Mesothelial cell of epicardium (in vitro differentiated cells): Measurements from ENCODE around the gene RASGRP2. TPM values are rescaled to one million over a fixed set of nuclear protein-coding genes. Genes with fewer than 3 reads are reported as not detected.

Source experiments
- DNase-seq, 2 experiments: peaks; one replicate each; pipeline ENCODE4 v3.0.0; 2021; ENCODE audit warnings: low spot score in 2 of 2; ENCODE audit not compliant: unreplicated experiment in 2 of 2
- H3K27ac Mint-ChIP-seq: 2 replicates; pipeline ENCODE4 v1.8.0; 2021; ENCODE audit warnings: mixed read lengths
- H3K27me3 Mint-ChIP-seq: 2 replicates; pipeline ENCODE4 v1.8.0; 2021; ENCODE audit warnings: low read depth, mixed read lengths
- H3K36me3 Mint-ChIP-seq: 2 replicates; pipeline ENCODE4 v1.8.0; 2021; ENCODE audit warnings: mixed read lengths
- H3K4me1 Mint-ChIP-seq: 2 replicates; pipeline ENCODE4 v1.8.0; 2021; ENCODE audit warnings: mixed read lengths
- H3K4me3 Mint-ChIP-seq: 2 replicates; pipeline ENCODE4 v1.8.0; 2021; ENCODE audit warnings: mild to moderate bottlenecking, moderate library complexity, mixed read lengths
- H3K9me3 Mint-ChIP-seq: 2 replicates; pipeline ENCODE4 v1.8.0; 2021; ENCODE audit warnings: mixed read lengths
- CTCF ChIP-seq: fragments of 200-600 bp; sonication (generic); IDR thresholded peaks from one replicate; pipeline ENCODE4 v1.5.0; 2021; ENCODE audit warnings: antibody characterized with exemption; ENCODE audit not compliant: unreplicated experiment
- total RNA-seq: library from RNA; stranded (reverse); gene quantifications from 3 replicates; pipeline ENCODE4 v1.2.1, GENCODE V29; 2021

Gene RASGRP2
- 1.4 to 2.0 TPM (median 1.8 TPM) in 3 replicates for total RNA-seq

- no peak within 1 kb of the TSS for H3K27ac Mint-ChIP-seq
- no peaks in the 10 kb centered on the region for H3K36me3 Mint-ChIP-seq
- peaks cover 21% of the 10 kb centered on the region for H3K4me1 Mint-ChIP-seq
- no peak for DNase-seq
- TF ChIP-seq CTCF, result no peak
- H3K27me3 Mint-ChIP-seq, result peaks cover 68% of the 10 kb centered on the region
- peak within 1 kb of the TSS; percentile 62 for H3K4me3 Mint-ChIP-seq
- H3K9me3 Mint-ChIP-seq, result no peaks in the 10 kb centered on the region
Measured at GRCh38 chr11:64743591-64744543, at the start of gene RASGRP2. Gene RASGRP2 (minus strand): TSS chr11:64744142. CDS start chr11:64742866, 1,276 bp downstream.

GRCh38 chr11:64792482-64792881 lies 48.5 kb upstream of the RASGRP2 start:
- Mint-ChIP-seq H3K4me1 (no peaks in the 10 kb centered on the region), H3K36me3 (peaks cover 9% of the 10 kb centered on the region), H3K9me3 (no peaks in the 10 kb centered on the region), H3K4me3 (no peak overlapping the region), H3K27ac (no peak overlapping the region), H3K27me3 (no peaks in the 10 kb centered on the region)
- DNase-seq, result no peak
- TF ChIP-seq CTCF, result no peak

- H3K4me3 Mint-ChIP-seq, result no peak overlapping the region
- TF ChIP-seq CTCF, result no peak
- H3K4me1 Mint-ChIP-seq, result no peaks in the 10 kb centered on the region
- no peak overlapping the region for H3K27ac Mint-ChIP-seq
- H3K27me3 Mint-ChIP-seq, result no peaks in the 10 kb centered on the region
- H3K9me3 Mint-ChIP-seq, result no peaks in the 10 kb centered on the region
- no peak for DNase-seq
- peaks cover 9% of the 10 kb centered on the region for H3K36me3 Mint-ChIP-seq
Measured at GRCh38 chr11:64791781-64792291, 47.9 kb upstream of the RASGRP2 start.

- Mint-ChIP-seq H3K4me3 (no peak overlapping the region), H3K9me3 (no peaks in the 10 kb centered on the region), H3K4me1 (no peaks in the 10 kb centered on the region), H3K36me3 (peaks cover 5% of the 10 kb centered on the region), H3K27me3 (no peaks in the 10 kb centered on the region), H3K27ac (no peak overlapping the region)
- no peak for TF ChIP-seq CTCF
- no peak for DNase-seq
Measured at GRCh38 chr11:64790205-64791095, 46.5 kb upstream of the RASGRP2 start.

GRCh38 chr11:64789331-64790204 lies 45.6 kb upstream of the RASGRP2 start:
- H3K27me3 Mint-ChIP-seq, result no peaks in the 10 kb centered on the region
- no peaks in the 10 kb centered on the region for H3K9me3 Mint-ChIP-seq
- no peak overlapping the region for H3K4me3 Mint-ChIP-seq
- TF ChIP-seq CTCF, result no peak
- H3K27ac Mint-ChIP-seq, result no peak overlapping the region
- no peaks in the 10 kb centered on the region for H3K4me1 Mint-ChIP-seq
- H3K36me3 Mint-ChIP-seq, result peaks cover 5% of the 10 kb centered on the region
- DNase-seq, result no peak
